ENCODE measurements around the gene PTPN1. TPM values are rescaled to one million over a fixed set of nuclear protein-coding genes. Genes with fewer than 3 reads are reported as not detected.

The PTPN1 gene
- polyA plus RNA-seq, 1 of the 3 experiments (the other 2 are of a cell fraction) = 23.6 TPM

GRCh38 chr20:50607436-50607835 lies 97.3 kb downstream of the PTPN1 start:
- TF ChIP-seq CHD2 (IDR thresholded peaks at IDR 0.05; ENCODE audit: low read length, partially characterized antibody) (no peak), GATA2 (CRISPR knock-in tag; IDR thresholded peaks at IDR 0.05) (no peak), TAF1 (IDR thresholded peaks at IDR 0.05; ENCODE audit: borderline replicate concordance, low read depth, low read length) (no peak), ZBTB33 (IDR thresholded peaks at IDR 0.05; ENCODE audit: borderline replicate concordance, low read depth) (no peak)
- TF ChIP-seq, protein P1, sequence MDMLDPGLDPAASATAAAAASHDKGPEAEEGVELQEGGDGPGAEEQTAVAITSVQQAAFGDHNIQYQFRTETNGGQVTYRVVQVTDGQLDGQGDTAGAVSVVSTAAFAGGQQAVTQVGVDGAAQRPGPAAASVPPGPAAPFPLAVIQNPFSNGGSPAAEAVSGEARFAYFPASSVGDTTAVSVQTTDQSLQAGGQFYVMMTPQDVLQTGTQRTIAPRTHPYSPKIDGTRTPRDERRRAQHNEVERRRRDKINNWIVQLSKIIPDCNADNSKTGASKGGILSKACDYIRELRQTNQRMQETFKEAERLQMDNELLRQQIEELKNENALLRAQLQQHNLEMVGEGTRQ (IDR thresholded peaks at IDR 0.05; ENCODE audit: borderline replicate concordance, low read depth, low read length) = no peak
- Histone ChIP-seq H3K9me2 (no peaks in the 10 kb centered on the region), H3K36me3 (replicated peaks in 1 of 2; ENCODE audit: control insufficient read depth in 1 of 2, insufficient read depth in 2 of 2, low read length in 1 of 2) (no peaks in the 10 kb centered on the region), H3K4me2 (no peak overlapping the region), H3K4me3 (ENCODE audit: low read depth in 2 of 2, low read length in 1 of 2) (no peak overlapping the region), H3K9ac (no peak overlapping the region), H3K79me2 (ENCODE audit: insufficient read depth) (no peaks in the 10 kb centered on the region), H3K9me3 (no peaks in the 10 kb centered on the region), H2AFZ (ENCODE audit: low read depth) (no peak overlapping the region), H4K20me1 (ENCODE audit: insufficient read depth) (no peaks in the 10 kb centered on the region), H3K27me3 (ENCODE audit: insufficient read depth) (no peaks in the 10 kb centered on the region), H3K4me1 (ENCODE audit: control insufficient read depth in 1 of 2, insufficient read depth in 2 of 2, low read depth in 1 of 2, low read length in 1 of 2) (no peaks in the 10 kb centered on the region), H3K27ac (ENCODE audit: low read depth in 2 of 2, low read length in 1 of 2) (no peak overlapping the region), H3F3A (replicated peaks; ENCODE audit: insufficient read depth) (no peaks in the 10 kb centered on the region)
- ChIA-PET POLR2A (no interaction called here), CTCF (interaction anchor here (1.9 kb wide), 1 partner anchor 28 kb away, joined by 4 read pairs; no protein-coding TSS in a partner anchor)
- WGBS (ENCODE audit: low lambda C conversion rate) = 84% methylated on average over 7 of the region's 9 CpGs
- DNase-seq = no peak

- TF ChIP-seq CTCF (IDR thresholded peaks at IDR 0.05) (no peak), SIN3A (IDR thresholded peaks at IDR 0.05; ENCODE audit: borderline replicate concordance, low read depth, low read length) (no peak)
- TF ChIP-seq, protein P2, sequence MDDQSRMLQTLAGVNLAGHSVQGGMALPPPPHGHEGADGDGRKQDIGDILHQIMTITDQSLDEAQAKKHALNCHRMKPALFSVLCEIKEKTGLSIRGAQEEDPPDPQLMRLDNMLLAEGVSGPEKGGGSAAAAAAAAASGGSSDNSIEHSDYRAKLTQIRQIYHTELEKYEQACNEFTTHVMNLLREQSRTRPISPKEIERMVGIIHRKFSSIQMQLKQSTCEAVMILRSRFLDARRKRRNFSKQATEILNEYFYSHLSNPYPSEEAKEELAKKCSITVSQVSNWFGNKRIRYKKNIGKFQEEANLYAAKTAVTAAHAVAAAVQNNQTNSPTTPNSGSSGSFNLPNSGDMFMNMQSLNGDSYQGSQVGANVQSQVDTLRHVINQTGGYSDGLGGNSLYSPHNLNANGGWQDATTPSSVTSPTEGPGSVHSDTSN (IDR thresholded peaks at IDR 0.05) = no peak
- no peaks in the 10 kb centered on the region for H3K4me1 ChIP-seq (ENCODE audit: control insufficient read depth in 1 of 2, insufficient read depth in 2 of 2, low read depth in 1 of 2, low read length in 1 of 2)
- H3K4me2 ChIP-seq = no peak overlapping the region
- H3K9ac ChIP-seq = no peak overlapping the region
- POLR2A ChIA-PET = no interaction called here
- H3K9me2 ChIP-seq = no peaks in the 10 kb centered on the region
- CTCF ChIA-PET = interaction anchor here (1.2 to 1.9 kb wide), 3 partner anchors 20 to 29 kb away, joined by 3 to 4 read pairs (median 3); no protein-coding TSS in a partner anchor
- 91% methylated on average over 28 of the region's 32 CpGs for WGBS (ENCODE audit: low lambda C conversion rate)
- no peak for DNase-seq
- H3F3A ChIP-seq (replicated peaks; ENCODE audit: insufficient read depth) = no peaks in the 10 kb centered on the region
- H3K79me2 ChIP-seq (ENCODE audit: insufficient read depth) = no peaks in the 10 kb centered on the region
- no peaks in the 10 kb centered on the region for H3K9me3 ChIP-seq
- no peaks in the 10 kb centered on the region for H4K20me1 ChIP-seq (ENCODE audit: insufficient read depth)
- no peak overlapping the region for H2AFZ ChIP-seq (ENCODE audit: low read depth)
- H3K27ac ChIP-seq (ENCODE audit: low read depth in 2 of 2, low read length in 1 of 2) = no peak overlapping the region
- H3K4me3 ChIP-seq (ENCODE audit: low read depth in 2 of 2, low read length in 1 of 2) = no peak overlapping the region
- no peaks in the 10 kb centered on the region for H3K27me3 ChIP-seq (ENCODE audit: insufficient read depth)
- no peaks in the 10 kb centered on the region for H3K36me3 ChIP-seq (replicated peaks in 1 of 2; ENCODE audit: control insufficient read depth in 1 of 2, insufficient read depth in 2 of 2, low read length in 1 of 2)
Measured at GRCh38 chr20:50607850-50608749, 97.9 kb downstream of the PTPN1 start.
